T-helper 22 cell (primary cell): ENCODE results near the gene MOB3B.
A peak's percentile ranks its signal among the peaks of the same experiment; 100 is the strongest.

ENCODE experiments used
- DNase-seq: peaks from one replicate; pipeline ENCODE4 v3.0.0-alpha.2; 2020; ENCODE audit warnings: low read depth

MOB3B gene

DNA sequence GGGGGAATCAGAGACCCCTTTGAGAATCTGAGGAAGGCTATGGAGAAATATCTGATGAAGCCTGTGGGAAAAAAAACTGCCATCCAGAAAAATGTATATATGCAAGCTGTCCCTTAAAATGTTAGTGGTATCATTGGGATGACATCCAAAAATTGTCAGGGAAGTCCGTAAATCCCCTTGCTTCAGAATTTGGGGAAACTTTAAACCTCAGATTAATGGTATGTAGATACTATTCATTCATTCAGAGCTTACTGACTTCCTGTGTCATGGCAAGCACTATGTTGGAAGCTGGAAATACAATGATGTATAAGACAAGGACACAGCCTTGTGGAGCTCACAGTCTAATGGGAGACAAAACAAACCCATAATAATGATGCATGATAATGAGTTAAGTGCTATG lies 10.9 kb upstream of the MOB3B start:
- no peak for DNase-seq

DNA sequence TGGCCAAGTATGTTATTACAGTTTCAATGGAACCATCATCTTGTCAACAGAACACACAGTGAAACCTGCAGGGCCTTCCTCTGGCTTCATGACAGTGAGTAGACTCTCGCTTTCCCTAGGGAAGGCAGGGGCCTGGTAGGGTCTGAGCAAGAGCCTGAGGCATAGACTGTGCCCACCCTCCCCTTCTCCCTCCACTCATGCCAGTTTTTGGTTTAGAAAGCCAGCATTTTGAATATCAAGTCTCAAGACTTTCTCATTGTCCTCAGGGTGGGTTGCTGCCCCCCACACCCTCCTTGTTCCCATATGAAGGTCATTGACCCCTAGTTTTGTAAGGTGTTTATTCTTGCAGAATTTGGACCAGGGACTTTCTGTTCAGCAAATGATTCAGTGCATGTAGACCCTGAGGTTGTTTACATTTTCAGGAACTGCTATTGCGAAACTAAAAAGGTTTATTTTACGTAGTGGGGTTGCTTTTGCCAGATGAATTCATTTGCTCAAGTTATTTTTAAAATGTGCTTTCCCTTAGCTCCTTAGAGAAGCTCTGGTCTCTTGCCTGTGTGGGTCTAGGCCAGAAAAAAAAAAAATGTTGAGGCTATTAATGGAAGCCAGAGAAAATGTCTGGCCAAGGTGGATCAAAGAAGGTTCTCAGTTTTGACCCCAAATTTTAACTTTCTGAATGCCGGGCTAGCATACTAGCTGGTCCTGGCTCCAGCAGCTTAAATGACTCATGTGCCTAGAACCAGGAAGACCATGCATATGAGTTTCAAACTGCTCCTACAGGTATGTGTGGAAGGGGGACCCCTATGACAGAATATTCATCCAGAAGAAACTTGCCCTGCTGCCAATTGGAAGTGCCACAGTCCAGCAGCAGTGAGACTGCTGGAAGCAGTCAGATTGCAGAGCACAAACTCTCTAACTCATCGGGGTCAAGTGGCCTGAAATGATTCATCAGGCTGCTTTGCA lies 10.1 kb upstream of the MOB3B start:
- no peak for DNase-seq

DNA sequence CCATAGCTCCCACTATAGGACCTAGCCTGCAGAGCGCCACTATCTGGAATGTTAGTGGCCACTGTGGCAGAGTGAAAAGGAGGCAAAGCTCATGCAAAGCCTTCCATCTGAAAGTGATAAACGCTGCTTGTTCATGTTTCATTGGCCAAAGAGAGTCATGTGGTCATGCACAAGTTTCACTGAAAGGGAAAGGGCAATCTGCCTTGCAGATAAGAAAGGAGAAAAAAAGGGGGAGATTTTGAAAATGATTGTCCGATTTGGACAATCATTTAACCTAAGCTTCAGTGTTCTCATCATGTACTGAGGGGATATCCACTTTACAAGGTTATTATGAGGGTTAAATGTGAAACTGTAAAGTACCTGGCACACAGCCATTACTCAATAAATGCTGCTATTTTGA lies 9.0 kb upstream of the MOB3B start:
- DNase-seq: no peak

DNA sequence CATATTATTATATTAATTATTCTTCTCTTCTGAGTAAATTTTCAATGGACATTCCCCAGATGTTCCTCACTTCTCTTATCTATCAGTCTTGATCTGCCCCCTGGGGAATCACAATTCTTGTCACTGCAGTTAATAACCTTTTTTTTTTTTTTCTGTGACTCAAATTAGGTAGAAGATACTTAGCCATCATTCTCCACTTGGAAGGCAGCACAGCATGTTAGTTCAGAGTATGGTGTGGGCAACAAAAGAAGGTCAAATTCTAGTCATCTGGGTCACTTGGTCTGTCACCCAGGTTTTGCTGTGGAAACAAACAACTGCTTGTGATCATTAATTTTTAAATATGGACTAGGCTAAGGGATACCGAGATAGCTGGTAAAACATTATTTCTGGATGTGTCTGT lies 8.1 kb upstream of the MOB3B start:
- DNase-seq: no peak

DNA sequence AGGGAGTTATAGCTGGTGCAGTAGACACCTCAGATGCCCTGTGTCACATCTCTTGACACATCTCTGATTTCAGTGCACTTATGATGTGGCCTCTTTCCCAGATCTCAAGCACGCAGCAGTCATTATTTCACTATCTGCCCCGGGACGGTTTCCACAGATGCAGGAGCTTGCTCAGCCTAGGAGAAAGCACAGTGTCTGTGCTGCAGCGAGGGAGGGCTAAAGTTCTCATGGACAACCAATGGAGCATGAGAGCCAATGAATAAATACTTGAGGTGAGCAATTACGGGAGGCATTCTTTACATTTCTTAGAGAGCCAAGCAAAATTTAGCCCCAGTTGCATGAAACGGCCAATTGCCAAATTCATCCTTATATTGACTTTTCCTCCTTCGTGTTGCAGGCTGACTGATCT lies 7.4 kb upstream of the MOB3B start:
- no peak for DNase-seq

DNA sequence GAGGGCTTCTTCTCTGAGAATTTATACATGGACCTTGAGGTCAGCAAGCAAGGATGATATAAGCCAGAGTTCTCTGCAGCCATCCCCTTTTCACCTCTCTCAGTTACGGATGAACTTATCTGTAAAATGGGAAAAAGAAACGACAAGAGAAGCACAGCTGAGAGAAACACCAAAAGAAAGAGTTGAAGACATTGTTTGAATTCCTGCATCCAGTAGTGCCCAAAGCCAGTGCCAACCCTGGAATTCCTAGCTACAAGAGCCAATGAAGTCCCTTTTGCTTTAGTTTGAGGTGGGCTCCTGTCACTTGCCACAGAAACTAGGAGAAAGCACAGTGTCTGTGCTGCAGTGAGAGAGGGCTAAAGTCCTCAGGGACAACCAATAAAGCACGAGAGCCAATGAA lies 6.6 kb upstream of the MOB3B start:
- DNase-seq: no peak

DNA sequence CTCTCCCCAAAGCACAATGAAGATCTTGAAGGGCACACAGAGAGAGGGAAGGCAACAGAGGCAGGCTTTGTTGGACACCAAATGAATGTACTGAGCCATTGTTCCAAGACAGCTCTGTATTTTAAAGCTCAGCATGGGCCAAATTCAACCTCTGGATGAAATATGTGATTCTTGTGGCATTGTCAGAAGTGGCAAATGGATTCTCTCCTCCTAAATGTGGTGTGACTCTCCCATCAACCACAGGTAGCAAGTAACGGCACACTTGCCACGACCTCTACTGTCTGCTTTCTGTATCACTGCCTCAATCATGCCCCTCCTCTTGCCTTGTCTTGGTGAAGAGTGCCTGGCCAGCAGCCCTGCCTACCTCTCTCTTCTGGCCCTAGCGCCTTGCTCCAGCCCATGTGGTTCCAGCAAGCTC lies 6.1 kb upstream of the MOB3B start:
- DNase-seq: no peak

DNA sequence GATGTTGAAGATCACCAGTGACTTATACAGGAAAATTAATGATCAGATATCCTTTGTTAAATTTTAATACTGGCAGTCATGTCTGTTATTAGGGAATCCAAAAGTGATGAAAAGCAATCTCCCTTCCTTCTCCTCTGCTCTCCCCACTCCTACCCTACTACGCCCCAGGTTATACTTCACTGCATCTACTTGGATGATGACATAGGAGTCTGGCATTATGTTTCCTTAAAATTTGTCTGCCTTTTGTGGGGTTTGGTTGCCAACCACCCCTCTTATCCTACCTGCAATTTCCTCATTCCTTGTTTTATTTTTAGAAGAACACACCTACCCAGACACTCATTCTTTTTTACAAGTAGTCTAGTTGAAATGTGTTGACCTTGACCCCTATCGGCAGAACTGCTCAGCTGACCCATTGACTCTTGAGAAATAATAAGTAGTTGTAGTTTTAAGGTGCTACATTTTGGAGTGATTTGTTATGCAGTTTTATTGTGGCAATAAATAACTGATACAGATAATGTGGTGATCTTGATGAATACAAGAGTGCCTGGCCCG lies 5.1 kb upstream of the MOB3B start:
- DNase-seq: no peak

DNA sequence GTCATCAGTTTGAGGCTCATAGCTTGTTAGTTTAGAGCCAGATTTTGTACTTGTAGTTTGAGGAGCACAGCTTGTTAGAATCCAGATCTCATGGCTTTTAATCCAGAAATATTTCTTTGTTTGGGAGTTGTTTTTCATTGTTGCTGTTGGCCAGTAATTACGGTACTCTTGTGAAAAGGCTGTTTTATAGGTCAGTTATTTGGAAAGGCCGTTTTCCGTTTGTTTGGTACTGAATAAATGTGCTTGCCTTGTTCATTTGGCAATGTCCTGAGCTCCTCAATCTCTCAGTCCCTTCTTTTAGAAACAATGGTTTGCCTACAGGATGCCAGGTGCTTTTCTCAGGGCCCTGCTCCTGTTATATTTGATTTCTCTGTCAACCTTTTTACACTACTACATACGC lies 4.5 kb upstream of the MOB3B start:
- no peak for DNase-seq

DNA sequence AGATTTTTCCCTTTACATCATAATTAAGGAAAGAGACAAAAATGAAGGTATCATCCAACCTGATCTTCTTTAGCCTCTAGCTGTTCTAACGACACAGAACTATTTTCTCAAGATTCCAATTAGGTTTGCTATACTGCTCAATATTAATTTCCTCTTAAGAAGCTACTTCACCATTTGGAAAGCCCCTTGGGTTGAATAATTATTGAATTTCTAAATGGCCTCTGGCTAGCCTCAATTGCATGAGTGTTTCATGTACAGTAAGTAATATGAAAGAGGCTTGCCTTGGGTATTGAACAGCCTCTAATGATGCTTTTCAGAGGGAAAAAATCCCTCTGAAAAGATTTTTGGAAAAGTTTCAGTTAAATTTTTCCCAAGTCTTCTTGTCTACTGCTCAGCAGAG lies 3.7 kb upstream of the MOB3B start:
- DNase-seq: no peak

DNA sequence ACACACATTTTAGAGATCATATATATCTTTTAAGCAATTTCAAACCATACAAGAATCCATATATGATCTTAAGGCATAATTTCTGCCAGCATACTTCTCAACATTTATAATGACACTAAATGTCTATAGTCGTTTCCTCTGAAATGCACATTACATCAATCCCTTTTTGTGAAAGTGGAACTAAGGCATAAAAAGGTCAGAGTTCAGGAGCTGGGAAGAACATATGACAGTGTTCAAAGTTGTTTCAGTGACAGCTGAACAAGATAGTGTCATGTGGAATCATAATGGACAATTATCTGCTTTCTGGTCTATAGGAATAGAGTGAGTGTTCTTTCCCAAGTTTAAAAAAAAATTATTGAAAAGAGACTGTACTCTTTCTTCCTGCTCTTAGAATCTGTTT lies 2.4 kb upstream of the MOB3B start:
- DNase-seq: no peak

DNA sequence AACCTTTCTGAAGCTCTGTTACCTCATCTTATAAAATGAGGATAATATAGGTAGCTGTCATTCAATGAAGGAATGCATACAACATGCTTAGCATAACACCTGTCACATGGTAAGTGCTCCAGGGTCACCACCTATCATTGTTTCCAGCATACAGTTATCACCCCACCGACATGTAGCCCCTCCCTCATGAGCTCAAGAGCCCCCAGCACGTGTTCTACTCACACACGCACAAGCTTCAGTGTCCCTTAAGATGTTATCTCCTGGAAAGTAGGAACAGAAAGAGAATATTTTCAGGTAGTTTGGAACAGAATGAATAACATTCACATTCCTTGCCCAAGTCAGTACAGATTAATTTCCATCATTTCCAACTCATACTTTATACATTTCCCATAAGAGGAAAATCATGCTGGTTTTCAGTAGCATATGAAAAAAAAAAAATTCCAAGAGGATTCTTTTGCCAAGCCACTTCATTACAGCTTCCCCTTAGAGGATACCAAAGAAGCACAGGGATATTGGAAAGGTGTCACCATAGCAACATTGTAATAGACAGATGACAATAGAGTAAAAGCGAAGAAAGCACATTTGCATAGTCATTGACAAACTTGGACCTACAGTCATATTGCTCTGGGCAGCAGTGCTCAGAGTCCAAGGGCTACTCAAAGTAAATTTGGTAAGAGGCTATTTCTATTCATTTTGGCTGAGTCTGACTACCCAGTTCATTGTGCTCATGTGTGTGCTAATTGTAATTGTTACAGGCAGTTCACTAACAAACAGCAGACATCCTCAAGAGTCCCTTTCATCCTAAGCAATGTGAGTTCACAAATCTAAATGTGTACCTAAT lies 1.5 kb upstream of the MOB3B start:
- no peak for DNase-seq

DNA sequence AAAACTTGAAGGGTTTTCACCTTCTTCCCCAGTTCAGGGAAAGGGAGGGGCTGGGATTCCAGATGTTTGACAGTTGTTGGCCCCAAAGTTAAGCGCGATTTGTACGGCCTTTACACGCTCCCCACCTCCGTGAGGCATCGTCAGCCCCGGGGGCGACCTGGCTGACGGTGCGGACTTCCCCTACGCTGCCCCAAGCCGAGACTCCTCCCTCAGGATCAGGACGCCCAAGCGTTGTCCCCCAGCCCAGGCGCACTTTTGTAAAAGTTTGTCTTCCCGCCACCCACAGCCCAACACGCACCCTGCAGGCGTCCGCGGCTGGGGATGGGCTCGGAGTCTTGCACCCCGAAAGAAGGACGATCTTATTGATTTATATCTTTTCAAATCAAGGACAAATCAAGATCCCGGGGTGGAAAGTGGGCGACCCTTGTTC lies 713 bp downstream of the MOB3B start:
- peak; percentile 12 for DNase-seq

DNA sequence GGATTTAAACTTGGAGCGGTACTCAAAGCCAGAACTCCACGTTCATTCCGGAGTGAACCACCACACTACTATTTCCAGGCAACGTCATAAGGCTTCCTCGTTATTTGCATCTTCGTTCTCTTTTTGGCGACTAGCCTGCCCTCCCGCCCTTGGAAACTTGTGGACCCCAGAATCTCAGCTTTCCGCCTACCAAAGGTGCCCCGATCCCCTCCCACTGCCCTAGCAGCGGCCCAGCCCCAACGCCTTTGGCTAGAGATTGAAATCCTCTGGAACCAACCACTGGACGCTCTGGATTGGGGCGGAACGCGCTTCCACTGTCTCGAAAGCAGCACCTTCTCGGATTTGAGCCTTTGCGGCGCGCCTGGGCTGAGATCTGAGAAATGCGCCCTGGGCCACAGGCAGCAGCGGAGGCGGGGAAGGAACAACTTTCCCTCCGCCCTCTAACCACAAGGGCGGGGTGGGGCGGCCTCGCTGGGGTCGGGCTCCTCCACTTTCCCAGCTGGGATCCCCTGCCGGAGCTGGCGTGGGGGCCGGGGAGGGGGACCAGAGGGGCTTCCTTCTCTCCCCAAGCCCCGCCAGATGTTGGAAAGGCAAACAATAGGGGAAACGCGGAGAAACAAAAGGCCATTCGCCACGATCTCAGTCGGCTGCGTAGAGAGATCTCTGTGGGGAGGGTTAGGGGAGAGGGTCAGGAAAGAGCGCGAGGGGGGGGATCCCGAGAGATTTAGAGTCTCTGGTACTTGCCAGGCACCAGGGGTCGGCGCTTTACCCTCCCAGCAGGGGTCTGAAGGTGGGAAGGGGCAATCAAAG lies 1.3 kb downstream of the MOB3B start:
- DNase-seq: peak; percentile 16

DNA sequence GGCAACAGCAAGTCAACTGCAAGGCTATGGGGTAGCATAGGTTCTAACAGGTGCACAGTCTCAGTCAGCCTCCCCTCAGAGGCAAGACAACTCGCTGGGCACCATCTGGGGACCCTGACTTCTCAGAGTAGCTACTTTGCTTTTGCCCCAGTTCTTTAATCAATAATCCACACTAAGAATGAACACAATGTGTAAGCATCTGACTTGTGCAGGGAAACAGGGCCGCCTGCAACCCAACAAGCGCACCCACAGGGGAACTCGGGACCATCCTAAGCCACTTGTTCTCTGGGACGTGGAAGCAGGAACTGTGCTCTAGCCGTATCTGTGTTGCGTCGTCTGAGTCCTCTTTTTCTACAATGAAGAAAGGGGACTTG lies 1.9 kb downstream of the MOB3B start:
- no peak for DNase-seq

DNA sequence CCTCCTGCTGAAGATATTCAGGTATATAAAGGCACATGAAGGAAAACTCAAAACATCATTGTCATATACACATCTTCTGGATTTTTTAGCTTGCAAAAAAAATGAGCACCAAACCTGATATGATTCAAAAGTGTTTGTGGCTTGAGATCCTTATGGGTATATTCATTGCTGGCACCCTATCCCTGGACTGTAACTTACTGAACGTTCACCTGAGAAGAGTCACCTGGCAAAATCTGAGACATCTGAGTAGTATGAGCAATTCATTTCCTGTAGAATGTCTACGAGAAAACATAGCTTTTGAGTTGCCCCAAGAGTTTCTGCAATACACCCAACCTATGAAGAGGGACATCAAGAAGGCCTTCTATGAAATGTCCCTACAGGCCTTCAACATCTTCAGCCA lies 5.4 kb downstream of the MOB3B start, which contains the start of gene IFNK:
IFNK (plus strand) TSS at position 55 of the 400 bp plus-strand sequence; CDS start at position 102, 47 bp downstream.
- no peak for DNase-seq

DNA sequence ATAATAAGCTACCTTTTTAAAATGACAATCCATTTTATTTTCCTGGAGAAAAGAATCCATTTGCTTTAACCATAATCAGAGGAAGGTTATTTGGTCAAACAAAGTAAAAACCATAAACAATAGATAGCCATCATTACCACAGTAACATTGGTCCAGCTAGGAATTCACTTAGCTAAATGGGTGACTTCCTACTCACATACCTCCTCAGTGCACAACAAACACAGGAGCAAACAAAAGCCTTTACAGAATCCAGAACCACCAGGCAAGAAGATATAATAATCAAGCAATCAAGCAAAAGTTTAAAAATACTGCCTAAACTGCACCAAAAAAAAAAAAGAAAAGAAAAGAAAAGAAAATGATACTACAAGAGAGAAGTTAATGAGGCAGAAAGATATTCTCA lies 6.5 kb downstream of the MOB3B start:
- no peak for DNase-seq

DNA sequence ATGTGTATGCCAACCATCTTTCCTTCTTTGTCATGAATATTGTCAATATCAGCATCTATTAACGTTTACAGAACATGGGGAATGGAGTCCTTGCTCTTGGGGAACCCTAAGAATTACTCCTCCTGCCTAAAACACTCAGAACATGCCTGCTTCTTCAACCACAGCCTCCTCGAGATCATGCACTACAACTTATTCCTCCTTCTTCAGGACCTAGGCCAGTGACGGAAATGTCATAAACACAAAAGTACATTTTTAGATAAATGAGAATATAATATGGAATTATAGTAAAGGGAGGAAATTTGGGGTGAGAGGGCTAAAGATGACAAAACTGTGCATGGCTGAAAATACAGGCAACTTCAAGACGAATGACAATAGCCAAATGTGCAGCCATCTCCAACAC lies 8.6 kb downstream of the MOB3B start:
- DNase-seq: no peak

DNA sequence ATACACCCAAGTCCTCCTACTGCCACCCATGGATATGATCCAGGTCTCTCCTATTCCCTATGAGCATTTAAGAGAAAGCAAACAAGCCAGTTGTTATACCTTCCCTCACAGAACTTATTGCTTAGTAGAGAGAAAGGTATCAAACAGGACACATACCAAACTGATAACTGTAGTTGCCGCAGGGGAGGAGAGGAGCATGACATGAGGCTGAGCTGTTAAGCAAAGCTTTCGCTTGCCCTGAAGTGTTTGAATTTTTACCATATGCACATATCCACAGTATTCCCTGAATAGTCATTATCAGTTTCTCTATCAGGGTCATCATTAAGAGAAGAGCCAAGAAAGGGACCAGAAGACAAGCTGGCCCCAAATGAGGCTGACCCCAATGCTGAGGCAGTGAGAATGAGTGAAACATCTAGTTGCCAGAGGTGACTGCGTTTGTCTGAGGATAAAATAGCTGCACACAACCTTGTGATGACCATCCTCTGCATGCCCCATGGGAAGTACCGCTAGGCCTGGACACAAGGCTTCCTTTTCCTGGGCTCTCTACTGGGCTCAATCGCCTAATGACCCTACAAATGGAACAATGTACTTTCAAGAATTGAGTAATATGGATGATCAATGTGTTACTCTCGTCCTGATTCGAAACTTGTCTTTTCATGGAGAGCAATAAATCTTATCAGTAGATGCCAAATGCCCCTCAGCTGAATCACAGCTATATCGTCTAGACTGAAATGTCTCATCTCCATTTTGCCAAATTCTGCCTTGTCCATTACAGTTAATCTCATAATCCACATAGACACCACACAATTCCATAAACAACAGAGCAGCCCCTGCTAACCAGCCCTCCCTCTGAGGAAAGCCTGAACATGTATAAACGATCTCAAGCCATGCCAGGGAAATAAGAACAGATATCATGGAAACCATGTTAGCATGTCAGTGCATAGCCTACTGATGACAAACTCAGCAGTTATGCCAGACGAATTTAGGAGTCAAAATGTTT lies 9.8 kb downstream of the MOB3B start:
- DNase-seq: no peak

DNA sequence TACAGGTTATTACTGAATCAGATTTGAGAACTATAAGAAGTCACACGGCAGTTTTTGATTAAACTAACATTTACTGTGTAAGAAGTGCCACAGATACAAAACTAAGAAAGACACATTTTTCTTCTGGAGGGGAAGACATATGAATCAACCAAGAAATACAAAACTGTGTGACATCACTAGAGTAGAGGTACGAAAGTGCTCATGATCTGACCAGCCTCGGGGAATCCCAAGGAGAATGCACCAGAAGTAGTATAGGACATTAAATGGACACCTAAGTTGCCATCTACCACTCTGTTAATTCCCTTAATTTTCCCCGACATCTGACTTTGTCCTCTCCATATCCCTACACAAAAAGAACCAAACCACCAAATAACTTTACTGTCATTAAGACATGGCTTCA lies 10.8 kb downstream of the MOB3B start:
- DNase-seq: no peak

DNA sequence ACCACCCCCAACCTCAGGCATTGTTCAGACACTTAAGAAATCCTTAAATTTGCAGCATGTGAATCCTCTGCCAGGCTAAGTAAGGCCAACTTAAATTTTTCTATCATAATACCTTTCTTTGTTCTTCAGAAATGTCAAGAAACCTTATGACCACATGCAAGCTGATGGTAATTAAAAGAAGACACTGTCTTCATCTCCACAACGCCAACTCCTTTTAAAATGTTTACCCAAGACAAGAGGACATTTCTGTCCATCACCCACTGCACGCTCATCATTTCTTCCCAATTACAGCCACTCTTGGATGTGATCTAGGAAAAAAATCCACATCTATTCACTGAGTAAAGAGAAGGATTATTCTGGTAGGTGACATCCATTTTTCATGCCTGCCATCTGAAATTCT lies 11.6 kb downstream of the MOB3B start:
- DNase-seq: no peak
